GM20000 (cell line): ENCODE measurements around the gene POLR3E.

ENCODE experiments used
- DNase-seq: peaks from one replicate; pipeline ENCODE4 v3.0.0; 2012; ENCODE audit warnings: low spot score
- CTCF ChIP-seq: IDR thresholded peaks from 2 replicates; pipeline ENCODE4 v1.5.1; 2012; ENCODE audit warnings: mild to moderate bottlenecking, control low read depth; ENCODE audit errors: extremely low read depth, missing control alignments

The POLR3E gene

GRCh38 chr16:22302776-22303363 lies 5.7 kb downstream of the POLR3E start:
- no peak for DNase-seq

GRCh38 chr16:22304411-22304810 lies 7.2 kb downstream of the POLR3E start:
- no peak for DNase-seq
- no peak for TF ChIP-seq CTCF

More at GRCh38 chr16:22302776-22303363, 5.7 kb downstream of the POLR3E start:
- no peak for TF ChIP-seq CTCF

DNA sequence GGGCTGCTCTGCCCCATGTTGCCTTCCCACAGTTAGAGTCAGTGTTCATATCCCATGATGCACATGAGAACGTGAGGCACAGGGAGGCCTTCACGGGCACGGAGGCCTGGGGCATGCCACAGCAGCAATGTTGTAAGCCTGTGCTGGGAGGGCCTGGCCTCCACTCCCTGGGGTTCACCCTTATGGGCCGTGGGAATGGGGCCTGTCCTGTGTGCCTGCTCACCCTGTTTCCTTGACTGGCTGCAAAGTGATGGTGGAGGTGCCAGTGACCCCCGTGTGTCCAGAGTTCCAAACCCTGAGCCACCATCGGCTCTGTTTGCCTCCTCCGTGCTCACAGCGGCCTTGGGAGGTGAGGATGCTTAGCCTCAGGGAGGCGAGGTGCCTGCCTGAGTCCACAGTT lies 9.6 kb downstream of the POLR3E start:
- no peak for DNase-seq
- no peak for TF ChIP-seq CTCF

GRCh38 chr16:22307838-22308237 lies 10.6 kb downstream of the POLR3E start:
- DNase-seq = no peak
- TF ChIP-seq CTCF = no peak

DNA sequence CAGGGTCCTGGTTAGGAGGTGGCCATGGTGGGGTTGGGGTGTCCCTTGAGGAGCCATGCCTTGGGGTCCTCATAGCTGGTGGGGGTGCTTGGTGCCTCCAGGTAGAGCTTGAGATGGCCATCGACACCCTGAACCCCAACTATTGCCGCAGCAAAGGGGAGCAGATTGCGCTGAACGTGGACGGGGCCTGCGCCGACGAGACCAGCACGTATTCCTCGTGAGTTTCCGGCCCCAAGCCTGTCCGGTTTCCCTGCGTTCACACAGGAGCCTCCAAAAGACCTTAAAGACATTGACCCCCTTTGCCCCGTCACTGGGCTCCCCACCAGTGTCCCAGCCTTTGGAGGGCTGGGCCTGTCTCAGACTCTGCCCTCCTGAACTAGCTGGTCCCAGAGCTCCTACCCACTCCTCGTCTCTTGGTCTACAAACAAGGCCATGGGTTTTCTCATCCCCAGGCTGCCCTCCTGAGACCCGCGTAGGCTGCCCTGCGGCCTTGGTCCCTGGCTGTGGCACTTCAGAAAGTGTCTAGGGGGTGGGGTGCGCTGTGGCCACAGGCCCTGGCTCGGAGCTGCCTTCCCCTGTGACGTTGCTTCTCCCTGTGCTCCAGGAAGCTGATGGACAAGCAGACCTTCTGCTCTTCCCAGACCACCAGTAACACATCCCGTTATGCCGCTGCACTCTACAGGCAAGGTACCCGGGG lies 11.8 kb downstream of the POLR3E start:
- DNase-seq = no peak
- TF ChIP-seq CTCF = no peak

GRCh38 chr16:22311520-22311919 lies 14.3 kb downstream of the POLR3E start:
- no peak for DNase-seq
- TF ChIP-seq CTCF = no peak

GRCh38 chr16:22312897-22313781 lies 15.9 kb downstream of the POLR3E start:
- no peak for TF ChIP-seq CTCF
- DNase-seq = no peak
